Measurements from ENCODE around the gene OR2V1.

OR2V1 gene

DNA sequence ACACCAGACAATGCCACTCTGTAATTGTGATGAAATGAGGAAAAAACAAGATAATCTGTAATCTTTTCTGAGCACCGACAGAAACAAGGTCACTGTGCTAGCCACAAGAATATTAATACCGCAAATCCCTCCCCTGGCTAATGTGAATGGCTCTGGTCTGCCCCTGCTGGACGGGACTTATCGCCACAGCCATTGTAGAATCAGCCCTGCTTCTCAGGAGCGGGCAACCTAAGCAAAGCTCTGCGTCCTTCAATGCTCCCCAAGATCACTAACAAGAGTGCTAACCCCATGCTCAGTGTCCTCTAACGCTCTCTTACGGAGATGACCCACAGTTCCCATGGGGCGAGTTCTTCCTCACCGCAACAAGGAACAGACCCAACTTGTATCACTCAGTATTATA, 42.7 kb downstream of the OR2V1 start:
- TF ChIP-seq CTCF (IDR thresholded peaks at IDR 0.05; ENCODE audit: insufficient read depth, low read depth, low read length, missing control alignments) = peak; percentile 31
- no peak overlapping the region for H3K4me3 ChIP-seq (ENCODE audit: low read depth, low read length)
- peak; percentile 31 for DNase-seq (ENCODE audit: low read depth)

- TF ChIP-seq CTCF (IDR thresholded peaks at IDR 0.05; ENCODE audit: insufficient read depth, low read depth, low read length, missing control alignments) = no peak
- H3K4me3 ChIP-seq (ENCODE audit: low read depth, low read length) = no peak overlapping the region
- DNase-seq (ENCODE audit: low read depth) = no peak
Measured at GRCh38 chr5:181087309-181087708, 43.7 kb downstream of the OR2V1 start.

DNA sequence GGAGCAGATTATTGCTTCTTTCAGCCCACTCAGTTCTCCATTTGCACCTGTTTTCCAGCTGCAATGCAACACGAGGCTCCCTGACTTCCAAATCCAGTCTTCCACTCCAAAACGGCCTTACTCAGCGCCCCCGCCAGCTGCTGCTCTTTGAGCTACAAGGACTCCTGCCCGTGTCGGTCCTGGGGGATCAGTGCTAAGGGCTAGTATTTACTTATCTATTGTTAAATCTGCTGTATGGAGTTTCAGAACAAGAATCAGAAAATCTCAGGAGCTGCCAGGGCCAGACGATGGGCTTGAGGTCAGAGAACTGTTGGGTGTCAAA, 44.1 kb downstream of the OR2V1 start:
- no peak overlapping the region for H3K4me3 ChIP-seq (ENCODE audit: low read depth, low read length)
- no peak for TF ChIP-seq CTCF (IDR thresholded peaks at IDR 0.05; ENCODE audit: insufficient read depth, low read depth, low read length, missing control alignments)
- no peak for DNase-seq (ENCODE audit: low read depth)

DNA sequence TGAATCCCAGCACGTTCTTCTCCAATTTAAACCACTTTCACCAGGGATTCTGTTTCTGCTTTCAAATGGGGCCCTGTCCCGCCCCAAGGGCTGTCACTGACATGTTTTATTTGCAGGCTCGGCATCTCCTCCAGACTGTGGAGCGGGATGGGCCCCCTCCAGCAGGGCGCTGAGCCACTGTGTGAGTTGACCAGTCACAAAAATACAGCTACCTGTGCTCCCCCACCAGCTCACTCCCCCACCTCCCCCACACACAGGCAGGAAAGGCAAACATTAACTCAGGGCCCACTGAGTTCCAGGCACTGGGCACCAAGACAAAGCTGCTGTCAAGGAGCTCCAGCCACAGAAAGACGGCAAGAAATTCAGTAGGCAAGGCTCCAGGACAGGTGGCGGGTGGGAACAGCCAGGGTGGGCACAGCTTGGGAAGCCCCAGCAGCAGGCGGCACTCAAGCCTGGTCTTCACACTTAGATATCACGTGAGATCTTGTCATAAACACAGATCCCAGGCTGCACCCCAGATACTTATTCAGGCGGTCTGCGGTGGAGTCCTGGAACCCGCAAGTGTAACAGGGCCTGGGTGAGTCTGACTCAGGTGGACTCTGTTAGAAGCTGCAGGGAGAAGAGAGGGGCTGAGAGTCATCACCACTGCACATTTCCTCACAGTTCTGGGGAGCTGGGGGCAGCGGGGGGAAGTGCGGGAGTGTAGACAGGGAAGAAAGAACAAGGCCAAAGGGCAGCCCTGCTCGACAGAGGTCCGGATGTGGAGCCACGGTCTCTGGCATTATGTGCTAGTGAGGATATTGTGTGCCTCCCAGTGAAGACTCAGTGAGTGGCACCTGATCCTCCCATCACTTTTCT, 44.7 kb downstream of the OR2V1 start:
- DNase-seq (ENCODE audit: low read depth) = no peak
- no peak overlapping the region for H3K4me3 ChIP-seq (ENCODE audit: low read depth, low read length)
- TF ChIP-seq CTCF (IDR thresholded peaks at IDR 0.05; ENCODE audit: insufficient read depth, low read depth, low read length, missing control alignments) = no peak

GRCh38 chr5:181084621-181085195, 46.3 kb downstream of the OR2V1 start:
- H3K4me3 ChIP-seq (ENCODE audit: low read depth, low read length) = no peak overlapping the region
- no peak for TF ChIP-seq CTCF (IDR thresholded peaks at IDR 0.05; ENCODE audit: insufficient read depth, low read depth, low read length, missing control alignments)
- DNase-seq (ENCODE audit: low read depth) = no peak

DNA sequence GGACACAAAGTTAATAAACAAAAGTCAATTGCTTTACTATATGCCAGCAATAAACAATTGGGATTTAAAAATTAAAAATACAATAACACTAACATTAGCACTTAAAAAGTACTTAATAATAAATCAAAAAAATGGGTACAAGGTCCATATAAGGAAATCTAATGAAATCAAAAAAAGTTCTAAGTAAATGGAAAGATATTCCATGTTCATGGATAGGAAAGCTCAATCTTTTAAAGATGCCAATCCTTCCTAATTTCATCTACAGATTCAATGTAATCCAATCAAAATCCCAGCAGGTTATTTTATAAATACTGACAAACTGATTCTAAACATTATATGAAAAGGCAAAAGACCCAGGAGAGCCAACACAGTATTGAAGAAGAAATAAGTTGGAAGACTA, 49.0 kb downstream of the OR2V1 start:
- DNase-seq (ENCODE audit: low read depth) = no peak
- no peak for TF ChIP-seq CTCF (IDR thresholded peaks at IDR 0.05; ENCODE audit: insufficient read depth, low read depth, low read length, missing control alignments)
- H3K4me3 ChIP-seq (ENCODE audit: low read depth, low read length) = no peak overlapping the region

Data from GM12865 (cell line).